HG03520 (cell line): Measurements from ENCODE around the gene TBC1D22A.
"Not testable (repeated sequence)": the region's sequence is repeated elsewhere in the genome, so short reads cannot be mapped to it uniquely, and the experiment has no call there.

Experiments
- ATAC-seq: cut with Tn5 transposase; IDR thresholded peaks from one replicate; pipeline ENCODE4 v1.9.1; 2021; ENCODE audit warnings: mild to moderate bottlenecking, moderate library complexity; ENCODE audit not compliant: unreplicated experiment

TBC1D22A gene

DNA sequence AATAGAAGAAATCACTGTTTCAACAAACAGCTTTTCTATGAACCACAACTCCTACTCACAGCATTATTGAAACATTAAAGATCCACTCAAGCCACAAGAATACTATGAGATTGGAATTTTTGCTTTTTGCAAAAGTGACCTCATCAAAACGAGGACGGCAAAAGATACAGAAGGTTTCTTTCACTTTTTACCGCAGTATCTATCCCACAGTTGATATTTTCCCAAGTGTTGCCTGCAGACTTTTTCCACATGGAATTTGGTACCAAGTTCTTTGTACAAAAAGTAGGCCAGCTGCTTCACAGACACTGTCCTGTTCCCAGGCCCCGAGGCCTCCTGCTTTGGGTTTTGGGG is 204.0 kb downstream of the TBC1D22A start:
- ATAC-seq, result no peak

DNA sequence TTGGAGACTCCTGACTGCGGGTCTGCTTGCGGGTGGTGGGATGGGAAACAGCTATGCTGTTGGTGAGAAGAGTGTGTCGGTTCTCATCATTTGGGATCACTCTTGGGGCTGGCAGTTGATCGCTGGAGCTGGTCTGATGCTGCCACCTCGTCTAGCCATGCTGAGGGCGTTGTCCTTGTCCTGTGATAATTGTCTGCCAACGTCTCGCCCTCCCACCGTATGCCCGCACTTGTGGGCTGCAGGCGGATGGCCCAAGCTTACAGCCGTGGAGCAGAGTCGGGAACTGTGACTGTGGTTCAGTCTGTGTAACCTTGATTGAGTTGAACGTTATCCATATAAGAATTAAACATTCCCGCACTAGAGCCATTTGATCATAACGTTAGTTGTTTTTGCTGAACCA is 204.4 kb downstream of the TBC1D22A start:
- no peak for ATAC-seq

GRCh38 chr22:46967445-46968358 is 205.3 kb downstream of the TBC1D22A start:
- ATAC-seq, result no peak

DNA sequence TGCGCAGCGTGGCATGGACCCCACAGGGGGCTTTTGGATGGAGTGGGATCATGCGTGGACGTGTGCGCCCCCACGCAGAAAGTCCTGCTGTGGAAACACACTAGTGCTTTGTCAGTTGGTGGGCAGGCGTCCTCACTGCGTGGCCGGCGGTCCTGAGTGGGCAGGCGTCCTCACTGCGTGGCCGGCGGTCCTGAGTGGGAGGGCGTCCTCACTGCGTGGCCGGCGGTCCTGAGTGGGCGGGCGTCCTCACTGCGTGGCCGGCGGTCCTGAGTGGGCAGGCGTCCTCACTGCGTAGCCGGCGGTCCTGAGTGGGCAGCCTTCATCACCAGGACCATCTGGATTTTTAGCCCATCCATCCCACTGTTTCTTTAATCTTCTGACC is 205.9 kb downstream of the TBC1D22A start:
- ATAC-seq, result no peak

- ATAC-seq, result no peak
Observed at GRCh38 chr22:46968848-46969247, 206.4 kb downstream of the TBC1D22A start.

GRCh38 chr22:46969491-46969890 is 207.0 kb downstream of the TBC1D22A start:
- no peak for ATAC-seq

- no peak for ATAC-seq
Observed at GRCh38 chr22:46969961-46970360, 207.5 kb downstream of the TBC1D22A start.

- ATAC-seq, result no peak
Observed at GRCh38 chr22:46970411-46971098, 208.1 kb downstream of the TBC1D22A start.

- ATAC-seq, result no peak
Observed at GRCh38 chr22:46971099-46971763, 208.8 kb downstream of the TBC1D22A start.

DNA sequence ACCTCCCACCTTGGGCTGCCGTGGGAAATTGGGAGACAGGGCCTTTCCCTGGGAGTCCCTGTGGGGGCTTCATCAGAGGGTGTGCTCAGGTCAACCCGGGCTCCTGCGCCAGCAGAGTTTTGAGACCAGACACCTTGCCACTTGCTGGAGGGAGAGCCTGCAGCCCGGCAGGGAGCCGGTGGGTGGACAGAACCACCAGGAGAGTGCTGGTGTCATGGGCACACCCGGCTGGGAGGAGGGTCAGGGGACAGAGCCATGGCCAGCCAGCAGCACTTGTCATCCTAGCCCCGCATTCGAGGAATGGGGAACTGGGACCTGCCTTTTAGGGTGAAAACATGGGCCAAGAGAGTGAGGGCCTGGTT is 209.3 kb downstream of the TBC1D22A start:
- ATAC-seq, result no peak

DNA sequence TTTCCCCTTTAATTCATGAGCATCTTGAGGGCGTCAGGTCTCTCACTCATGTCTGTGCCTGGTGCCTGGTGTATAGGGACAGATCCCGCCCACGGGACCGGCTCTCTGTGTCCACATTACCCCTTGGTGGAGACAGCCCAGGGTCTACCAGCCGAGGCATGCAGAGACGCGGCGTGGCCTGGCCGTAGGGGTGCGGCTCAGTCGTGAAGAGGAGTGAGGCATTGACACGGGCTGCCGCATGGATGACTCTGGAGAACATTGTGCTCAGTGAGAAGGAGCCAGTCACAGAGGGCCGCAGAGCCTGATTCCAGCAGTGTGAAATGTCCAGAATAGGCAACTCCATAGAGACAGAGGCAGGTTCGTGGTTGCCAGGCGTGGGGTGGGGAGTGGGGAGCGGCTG is 209.8 kb downstream of the TBC1D22A start:
- ATAC-seq, result no peak

DNA sequence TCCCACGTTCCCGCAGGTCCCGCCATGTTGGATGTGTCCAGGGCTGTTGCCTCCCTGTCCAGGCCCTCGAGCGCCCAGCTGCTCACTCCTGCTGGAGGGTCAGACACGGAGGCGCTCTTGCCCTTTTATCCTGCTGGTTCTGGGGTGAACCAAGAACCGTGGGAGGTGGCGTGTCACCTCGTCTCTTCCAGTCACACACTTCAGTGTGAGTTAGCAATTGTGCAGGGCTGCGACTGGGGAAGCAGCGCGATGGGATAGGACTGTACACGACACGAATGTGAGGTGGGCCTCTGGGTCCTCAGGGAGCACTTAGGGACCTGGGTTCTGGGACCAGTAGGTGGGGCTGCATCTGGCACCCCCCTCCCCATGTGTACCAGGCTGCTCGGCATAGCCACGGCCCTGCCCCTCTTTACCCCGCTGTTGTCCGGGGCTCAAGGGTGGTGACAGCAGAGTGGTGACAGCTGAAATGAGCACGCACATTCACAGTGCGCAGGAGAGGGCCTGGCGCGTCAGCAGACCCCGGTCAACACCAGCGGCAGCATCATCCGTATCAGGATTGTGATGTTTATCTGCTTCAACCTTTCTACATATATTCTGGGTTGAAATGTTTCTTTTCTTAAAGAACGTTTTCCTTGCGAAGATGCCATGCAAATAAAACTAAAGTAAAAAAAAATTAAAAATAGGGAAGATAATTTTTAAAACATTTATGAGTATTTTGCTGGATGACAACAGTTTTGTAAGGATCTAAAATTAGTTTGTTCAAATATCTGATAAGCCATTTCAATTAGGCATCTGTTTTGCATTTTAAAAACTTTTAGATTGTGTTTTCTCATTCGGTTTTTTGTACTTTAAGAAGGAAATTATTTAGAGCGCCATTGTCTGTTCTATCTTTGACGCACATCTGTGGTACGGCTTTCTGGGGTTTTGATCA is 210.7 kb downstream of the TBC1D22A start:
- no peak for ATAC-seq

GRCh38 chr22:46974077-46974476 is 211.6 kb downstream of the TBC1D22A start:
- no peak for ATAC-seq

- no peak for ATAC-seq
Observed at GRCh38 chr22:46974631-46975585, 212.5 kb downstream of the TBC1D22A start.

- no peak for ATAC-seq
Observed at GRCh38 chr22:46976143-46976542, 213.7 kb downstream of the TBC1D22A start.

GRCh38 chr22:46976598-46976997 is 214.1 kb downstream of the TBC1D22A start:
- ATAC-seq, result no peak

GRCh38 chr22:46977656-46978343 is 215.3 kb downstream of the TBC1D22A start:
- ATAC-seq, result no peak

- not testable (repeated sequence) for ATAC-seq
Observed at GRCh38 chr22:46978668-46979067, 216.2 kb downstream of the TBC1D22A start.

DNA sequence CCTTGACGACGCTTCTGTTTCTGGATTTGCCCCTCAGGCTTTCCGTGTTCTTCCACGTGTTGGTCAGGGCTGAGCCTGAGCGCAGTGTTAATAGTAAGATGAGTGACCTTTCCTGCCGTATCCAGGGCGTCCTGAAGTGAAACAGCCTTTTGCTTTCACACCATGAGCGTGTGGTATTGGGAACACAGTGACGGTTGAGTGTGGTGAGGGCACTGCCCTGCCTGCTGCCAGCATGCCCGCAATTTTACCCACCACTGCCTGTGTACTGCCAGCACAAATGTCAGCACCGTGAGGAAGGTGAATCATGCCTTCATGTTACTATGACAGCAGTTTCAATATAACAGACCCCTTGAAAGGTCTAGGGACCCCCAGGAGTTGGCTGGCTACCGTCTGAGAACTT is 217.1 kb downstream of the TBC1D22A start:
- ATAC-seq, result no peak
